ENCODE measurements around the gene CISTR.

The CISTR gene

DNA sequence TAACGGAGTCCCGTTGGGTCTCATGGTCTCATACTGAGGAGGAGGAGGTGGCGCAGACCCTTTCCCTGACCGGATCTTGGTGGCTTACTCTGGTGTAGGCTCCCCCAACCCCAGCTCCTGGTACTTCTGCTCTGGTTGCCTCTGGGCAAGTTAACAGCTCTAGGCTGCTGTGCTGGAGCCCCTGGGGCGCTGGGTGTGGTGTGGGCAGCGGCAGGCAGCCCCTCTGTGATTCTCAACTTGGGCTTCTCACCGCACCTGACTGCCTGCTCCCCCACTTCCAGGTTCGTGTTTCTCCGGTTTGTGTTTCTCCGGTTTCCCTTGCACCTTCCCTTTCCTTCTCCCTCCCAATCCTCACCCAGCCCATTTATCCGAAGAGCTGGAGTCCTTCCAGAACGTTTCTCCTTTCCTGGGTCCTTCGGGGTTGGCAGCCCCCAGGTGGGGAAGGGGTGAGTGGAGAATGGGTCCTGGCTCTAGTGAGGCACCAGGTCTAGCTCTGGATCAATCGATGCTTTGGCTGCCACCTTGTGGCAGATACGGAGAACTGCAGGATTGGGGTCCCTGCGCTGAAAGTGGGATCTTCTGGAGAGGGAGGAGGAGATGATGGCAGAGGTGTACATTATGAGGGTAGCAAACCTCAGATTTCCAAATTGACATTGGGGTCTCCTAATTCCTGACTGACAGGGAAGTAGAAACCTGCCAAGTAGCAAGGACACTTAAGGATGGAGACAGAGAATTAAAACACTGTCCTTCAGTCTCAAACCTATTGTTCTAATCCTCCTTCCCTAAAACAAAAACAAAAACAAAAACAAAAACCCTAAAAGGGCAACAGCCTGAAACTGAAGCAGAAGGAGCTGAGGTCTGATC is 8.3 kb downstream of the CISTR start:
- peak; percentile 40 for DNase-seq (ENCODE audit: low read depth)

GRCh38 chr12:53740130-53740491 is 11.7 kb downstream of the CISTR start:
- no peak for DNase-seq (ENCODE audit: low read depth)

GRCh38 chr12:53739214-53740129 is 12.3 kb downstream of the CISTR start:
- no peak for DNase-seq (ENCODE audit: low read depth)

DNA sequence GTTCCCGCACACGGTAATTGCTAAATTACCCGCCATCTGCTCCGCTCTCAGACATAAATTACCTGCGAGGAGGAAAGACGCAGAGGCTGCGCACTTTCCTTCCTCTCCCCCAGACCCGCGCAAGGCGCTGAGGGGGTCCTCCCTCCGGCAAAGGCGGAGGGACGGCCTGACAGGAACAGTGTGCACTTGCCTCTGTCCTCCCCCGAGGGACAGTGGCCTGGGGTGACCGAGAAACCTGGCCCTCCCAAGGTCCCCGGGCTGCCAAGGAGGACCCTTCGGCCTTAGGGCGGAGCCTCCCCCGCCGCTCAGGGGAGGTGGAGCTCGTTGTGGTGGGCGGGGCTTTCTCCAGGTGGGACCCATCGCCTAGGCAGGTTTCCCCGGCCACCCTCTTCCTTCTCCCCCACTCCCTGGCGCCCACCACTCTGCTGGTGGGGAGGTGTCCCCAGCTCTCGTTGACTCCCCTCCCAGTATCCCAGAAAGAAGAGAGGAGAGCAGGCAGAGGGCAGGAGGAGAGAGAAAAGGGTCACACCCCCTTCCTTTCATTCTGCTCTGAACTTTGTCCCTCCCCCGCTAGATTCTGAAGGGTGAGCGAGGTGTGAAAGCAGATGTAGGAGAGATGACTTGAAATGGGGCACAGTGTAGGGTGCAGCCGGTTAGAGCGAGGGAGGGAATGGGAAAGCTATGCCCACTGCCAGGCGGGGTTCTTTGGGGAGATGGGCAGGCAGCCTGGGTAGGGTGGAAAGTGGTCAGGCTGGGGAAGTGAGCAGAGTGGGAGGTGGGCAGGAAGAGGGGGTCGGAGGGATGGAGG is 13.2 kb downstream of the CISTR start:
- peak; percentile 40 for DNase-seq (ENCODE audit: low read depth)

DNA sequence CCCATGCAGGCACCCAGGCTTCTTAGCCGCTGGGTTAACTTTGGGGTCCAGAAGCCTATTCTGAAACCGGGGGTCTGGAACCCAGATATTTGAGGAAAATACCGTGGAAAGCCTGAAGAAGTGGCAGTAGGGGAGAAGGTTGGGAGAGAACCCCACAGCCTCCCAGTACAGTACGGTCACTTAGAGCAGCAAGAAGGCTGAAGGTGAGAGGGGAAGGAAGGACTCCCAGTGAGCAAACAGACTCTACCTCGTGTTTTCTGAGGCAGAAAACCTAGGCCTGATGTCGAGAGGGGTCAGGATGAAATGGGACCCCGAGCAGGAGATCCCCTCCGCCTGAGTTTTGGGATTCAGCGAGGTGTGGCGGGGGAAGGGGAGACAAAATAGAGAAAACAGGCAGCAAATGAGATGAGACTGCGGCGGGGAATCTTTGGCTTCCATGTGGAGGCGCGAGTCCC is 13.8 kb downstream of the CISTR start:
- no peak for DNase-seq (ENCODE audit: low read depth)

- DNase-seq (ENCODE audit: low read depth) = no peak
These were observed 14.5 kb downstream of the CISTR start for GRCh38 chr12:53737093-53737808.

DNA sequence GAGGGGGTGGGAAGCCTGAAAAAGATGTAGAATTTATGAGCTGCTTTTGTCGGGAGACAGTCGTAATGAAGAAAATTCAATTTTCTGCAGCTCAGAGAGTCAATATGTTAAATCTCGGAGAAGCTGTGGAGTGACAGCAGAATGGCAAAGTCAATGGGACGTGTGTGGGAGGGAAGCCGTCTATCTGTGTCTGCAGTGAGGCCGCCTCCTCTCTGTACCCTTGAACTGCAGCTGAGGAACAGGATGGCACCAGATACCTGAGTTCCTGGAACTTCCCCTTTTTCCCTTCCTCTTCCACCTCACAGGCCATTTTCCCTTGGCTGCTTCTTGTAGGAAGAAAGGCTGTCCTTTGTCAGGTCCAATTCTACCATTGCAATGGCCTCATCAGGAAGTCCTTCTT is 15.2 kb downstream of the CISTR start:
- DNase-seq (ENCODE audit: low read depth) = no peak

- DNase-seq (ENCODE audit: low read depth) = no peak
These were observed 16.2 kb downstream of the CISTR start for GRCh38 chr12:53735556-53735955.

- no peak for DNase-seq (ENCODE audit: low read depth)
These were observed 17.4 kb downstream of the CISTR start for GRCh38 chr12:53734425-53734824.

DNA sequence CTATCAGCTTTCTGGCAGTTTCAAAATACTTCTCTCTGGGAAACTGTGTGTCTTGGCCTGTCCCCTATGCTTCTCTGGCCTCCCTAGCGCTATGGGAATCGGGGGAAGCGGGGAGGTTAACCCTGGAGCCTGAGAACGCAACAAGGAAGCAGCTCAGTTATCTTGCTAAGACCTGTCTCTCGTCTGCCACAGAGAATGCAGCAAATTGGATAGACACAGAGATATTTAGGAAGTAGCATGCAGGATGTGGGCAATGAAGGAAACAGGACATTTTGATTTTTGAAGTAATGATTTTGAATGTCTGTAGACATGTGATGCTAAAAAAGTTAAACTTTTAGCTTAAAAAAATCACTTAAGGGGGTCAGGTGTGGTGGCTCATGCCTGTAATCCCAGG is 18.0 kb downstream of the CISTR start:
- DNase-seq (ENCODE audit: low read depth) = no peak

GRCh38 chr12:53733051-53733806 is 18.6 kb downstream of the CISTR start:
- no peak for DNase-seq (ENCODE audit: low read depth)

DNA sequence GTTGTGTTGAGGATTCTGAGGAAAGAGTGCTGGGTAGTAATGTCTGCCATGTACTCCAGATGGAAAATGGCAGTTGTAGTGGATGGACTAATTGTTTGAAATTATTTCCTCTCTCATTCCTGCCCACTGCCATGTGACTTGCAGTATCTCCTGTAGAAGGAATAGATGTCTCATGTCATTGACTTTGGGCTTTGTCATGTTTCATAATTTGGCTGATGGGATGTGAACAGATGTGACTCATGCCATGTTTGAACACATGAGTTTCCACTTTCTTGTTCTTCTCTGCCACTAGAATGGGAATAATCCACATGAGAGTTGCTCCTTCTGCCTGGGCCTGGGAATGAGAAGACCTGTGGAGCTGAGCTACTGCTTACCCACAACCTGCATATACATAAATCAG is 22.1 kb downstream of the CISTR start:
- no peak for DNase-seq (ENCODE audit: low read depth)

- no peak for DNase-seq (ENCODE audit: low read depth)
These were observed 23.6 kb downstream of the CISTR start for GRCh38 chr12:53728206-53728605.

DNA sequence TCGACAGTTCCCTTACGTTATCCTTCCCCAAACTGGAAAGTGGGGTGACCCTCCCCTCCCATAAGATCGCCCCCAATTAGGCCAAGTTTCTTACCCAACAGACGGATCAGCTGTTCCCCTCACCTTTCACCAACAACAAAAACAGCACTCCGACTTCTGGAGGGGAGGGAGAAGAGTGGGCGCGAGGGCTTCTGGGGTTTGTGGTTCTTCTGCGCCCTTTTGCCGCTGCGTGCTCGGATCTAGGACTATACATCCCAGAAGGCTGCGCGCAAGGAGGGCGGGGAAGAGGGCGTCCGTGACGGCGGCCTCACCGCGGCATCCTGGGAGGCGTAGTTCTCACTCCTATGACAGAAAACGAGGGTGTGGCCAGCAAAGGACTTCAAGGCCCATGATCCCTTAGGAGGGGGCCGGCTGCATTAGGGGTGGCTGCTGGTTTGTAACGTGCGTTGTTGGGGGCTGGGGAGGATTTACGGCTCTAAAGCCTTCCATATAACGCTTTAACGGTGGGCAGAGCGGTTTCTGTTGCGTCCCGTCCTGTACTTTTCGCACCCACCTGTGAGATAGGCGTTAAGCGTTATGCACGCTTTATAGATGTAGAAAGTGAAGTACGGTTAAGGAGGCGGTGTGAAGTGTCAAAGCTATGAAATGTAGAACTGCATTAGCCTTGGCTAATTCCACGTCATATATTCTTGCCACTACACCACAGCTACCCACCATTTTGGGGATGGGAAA is 24.3 kb downstream of the CISTR start, which contains the start of gene CALCOCO1:
Gene CALCOCO1, minus strand, starts transcription at position 143 of the 732 bp plus-strand sequence. CDS start 2,210 bp downstream, outside the sequence.
- DNase-seq (ENCODE audit: low read depth) = peak; percentile 89

GRCh38 chr12:53726946-53727309 is 24.9 kb downstream of the CISTR start:
- DNase-seq (ENCODE audit: low read depth) = no peak

DNA sequence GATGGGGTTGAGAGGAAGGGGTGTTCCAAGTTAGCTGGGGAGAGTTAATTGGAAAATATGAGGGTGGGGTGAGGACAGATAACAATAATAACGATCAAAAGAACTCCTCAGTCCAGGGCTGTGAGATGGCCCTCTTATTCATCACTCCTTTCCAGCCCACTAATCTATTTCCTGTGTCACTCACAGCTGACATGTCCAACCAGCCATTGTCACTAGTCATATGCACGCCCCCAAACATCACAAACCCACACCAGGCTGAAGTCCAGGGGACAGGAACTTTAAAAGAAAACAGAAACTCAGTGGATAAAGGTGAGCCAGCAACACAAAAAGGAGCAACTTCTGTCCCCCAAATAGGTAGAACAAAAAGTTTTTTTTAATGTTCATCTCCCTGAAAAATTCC is 25.4 kb downstream of the CISTR start:
- no peak for DNase-seq (ENCODE audit: low read depth)

GRCh38 chr12:53725824-53726223 is 26.0 kb downstream of the CISTR start:
- DNase-seq (ENCODE audit: low read depth) = no peak

DNA sequence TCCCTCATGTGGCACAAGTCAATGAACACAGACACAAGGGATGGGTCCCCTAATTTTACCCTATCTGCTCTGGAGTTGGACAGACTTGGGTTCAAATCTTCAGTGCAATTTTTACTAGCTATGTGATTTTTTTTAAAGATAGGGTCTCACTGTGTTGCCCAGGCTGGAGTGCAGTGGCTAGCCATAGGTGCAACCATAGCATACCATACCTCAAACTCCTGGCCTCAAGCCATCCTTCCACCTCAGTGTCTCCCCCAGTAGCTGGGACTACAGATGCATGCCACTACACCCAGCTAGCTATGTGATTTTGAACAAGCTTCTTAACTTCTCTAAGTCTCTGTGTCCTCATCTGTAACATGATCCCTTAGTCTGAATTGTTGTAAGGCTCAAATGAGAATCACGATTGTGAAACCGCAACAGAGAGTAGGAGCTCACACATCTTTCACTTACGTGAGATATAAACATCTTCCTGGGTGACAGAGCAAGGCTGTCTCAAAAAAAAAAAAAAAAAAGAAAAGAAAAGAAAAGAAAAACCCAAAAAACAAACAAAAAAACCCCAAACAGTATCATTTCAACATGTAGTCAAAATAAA is 29.2 kb downstream of the CISTR start:
- DNase-seq (ENCODE audit: low read depth) = no peak

GRCh38 chr12:53720946-53721345 is 30.8 kb downstream of the CISTR start:
- no peak for DNase-seq (ENCODE audit: low read depth)

- DNase-seq (ENCODE audit: low read depth) = no peak
These were observed 32.1 kb downstream of the CISTR start for GRCh38 chr12:53719649-53720048.

All from activated T-cell treated with anti-CD3 and anti-CD28 coated beads for 1 hour (primary cell).